ENCODE results near the gene RGPD4.

The RGPD4 gene

GRCh38 chr2:107932488-107932887 is 105.8 kb downstream of the RGPD4 start:
- no peak for DNase-seq

DNA sequence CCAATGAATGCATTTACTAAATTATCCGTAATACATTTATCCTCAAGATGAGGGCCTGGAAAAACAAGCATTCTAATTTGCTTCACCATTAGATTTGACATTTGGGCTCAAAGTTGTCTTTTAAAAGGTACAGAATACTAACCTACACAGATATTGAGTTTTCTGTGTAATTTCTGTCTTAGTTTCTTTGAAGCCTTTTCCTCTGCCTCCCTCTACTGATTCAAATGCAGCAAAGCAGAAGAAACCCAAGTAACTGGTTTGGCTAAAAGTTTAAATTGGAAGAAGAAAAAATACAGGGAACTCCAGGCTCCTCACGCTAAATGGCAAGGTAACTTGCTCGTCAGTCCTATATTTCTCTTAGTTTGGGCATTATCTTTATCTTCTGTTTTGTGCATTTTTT is 106.3 kb downstream of the RGPD4 start:
- no peak for DNase-seq

GRCh38 chr2:107936433-107937359 is 110.0 kb downstream of the RGPD4 start:
- no peak for DNase-seq
